ENCODE data around the gene MAMLD1. TPM values are rescaled to one million over a fixed set of nuclear protein-coding genes. Genes with fewer than 3 reads are reported as not detected.

The MAMLD1 gene
- polyA plus RNA-seq, 1 experiment = 3.7 TPM

DNA sequence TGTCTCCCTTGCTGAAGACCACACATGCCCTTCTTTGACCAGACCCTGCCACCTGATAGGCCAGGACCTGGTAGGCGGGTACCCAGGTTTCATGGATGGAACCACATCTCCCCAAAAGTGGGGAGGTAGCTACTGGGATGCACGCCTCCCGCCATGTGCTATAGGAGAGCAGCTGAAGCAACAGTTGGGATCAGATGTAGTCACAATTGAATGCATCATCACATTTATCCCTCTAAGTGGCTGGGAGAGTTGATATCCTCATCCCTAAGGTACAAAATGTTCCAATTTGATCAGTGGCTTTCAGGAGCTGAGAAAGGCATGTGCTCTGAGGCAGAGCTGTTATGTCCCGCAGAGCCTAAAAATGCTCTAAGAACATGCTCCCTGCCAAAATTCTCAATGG is 151.3 kb downstream of the MAMLD1 start:
- ChIA-PET CTCF (no interaction called here), POLR2A (no interaction called here)
- Histone ChIP-seq H3K9me3 (ENCODE audit: control insufficient read depth, insufficient read depth, low read length) (no peaks in the 10 kb centered on the region), H3K27me3 (ENCODE audit: control insufficient read depth, insufficient read depth, low read length) (no peaks in the 10 kb centered on the region), H3K27ac (ENCODE audit: low read depth, low read length) (no peak overlapping the region), H3K4me3 (ENCODE audit: low read depth, low read length) (no peak overlapping the region)
- TF ChIP-seq CTCF (IDR thresholded peaks at IDR 0.05; ENCODE audit: low read depth, low read length) = no peak
- no peak for DNase-seq (ENCODE audit: low read depth, low spot score)

GRCh38 chrX:150515801-150516200 is 152.7 kb downstream of the MAMLD1 start:
- Histone ChIP-seq H3K27me3 (ENCODE audit: control insufficient read depth, insufficient read depth, low read length) (no peaks in the 10 kb centered on the region), H3K27ac (ENCODE audit: low read depth, low read length) (no peak overlapping the region), H3K9me3 (ENCODE audit: control insufficient read depth, insufficient read depth, low read length) (no peaks in the 10 kb centered on the region), H3K4me3 (ENCODE audit: low read depth, low read length) (no peak overlapping the region)
- ChIA-PET CTCF (interaction anchor here (1.0 kb wide), 1 partner anchor 30 kb away, joined by 4 read pairs; no protein-coding TSS in a partner anchor), POLR2A (no interaction called here)
- DNase-seq (ENCODE audit: low read depth, low spot score) = no peak
- TF ChIP-seq CTCF (IDR thresholded peaks at IDR 0.05; ENCODE audit: low read depth, low read length) = no peak

GRCh38 chrX:150517303-150517910 is 154.3 kb downstream of the MAMLD1 start:
- Histone ChIP-seq H3K9me3 (ENCODE audit: control insufficient read depth, insufficient read depth, low read length) (no peaks in the 10 kb centered on the region), H3K4me3 (ENCODE audit: low read depth, low read length) (no peak overlapping the region), H3K27ac (ENCODE audit: low read depth, low read length) (peak overlapping the region; percentile 70), H3K27me3 (ENCODE audit: control insufficient read depth, insufficient read depth, low read length) (no peaks in the 10 kb centered on the region)
- CTCF ChIA-PET = interaction anchor here (0.5 kb wide), 1 partner anchor 72 kb away, joined by 3 read pairs; no protein-coding TSS in a partner anchor
- POLR2A ChIA-PET = no interaction called here
- TF ChIP-seq CTCF (IDR thresholded peaks at IDR 0.05; ENCODE audit: low read depth, low read length) = no peak
- DNase-seq (ENCODE audit: low read depth, low spot score) = peak; percentile 57

- TF ChIP-seq CTCF (IDR thresholded peaks at IDR 0.05; ENCODE audit: low read depth, low read length) = no peak
- no peak for DNase-seq (ENCODE audit: low read depth, low spot score)
- ChIA-PET CTCF (no interaction called here), POLR2A (no interaction called here)
- no peak overlapping the region for H3K27ac ChIP-seq (ENCODE audit: low read depth, low read length)
- no peaks in the 10 kb centered on the region for H3K9me3 ChIP-seq (ENCODE audit: control insufficient read depth, insufficient read depth, low read length)
- no peaks in the 10 kb centered on the region for H3K27me3 ChIP-seq (ENCODE audit: control insufficient read depth, insufficient read depth, low read length)
- no peak overlapping the region for H3K4me3 ChIP-seq (ENCODE audit: low read depth, low read length)
These were observed 159.4 kb downstream of the MAMLD1 start for GRCh38 chrX:150522494-150522893.

GRCh38 chrX:150525061-150525919 is 162.2 kb downstream of the MAMLD1 start:
- TF ChIP-seq CTCF (IDR thresholded peaks at IDR 0.05; ENCODE audit: low read depth, low read length) = no peak
- Histone ChIP-seq H3K27me3 (ENCODE audit: control insufficient read depth, insufficient read depth, low read length) (no peaks in the 10 kb centered on the region), H3K9me3 (ENCODE audit: control insufficient read depth, insufficient read depth, low read length) (no peaks in the 10 kb centered on the region), H3K27ac (ENCODE audit: low read depth, low read length) (no peak overlapping the region), H3K4me3 (ENCODE audit: low read depth, low read length) (no peak overlapping the region)
- ChIA-PET POLR2A (no interaction called here), CTCF (no interaction called here)
- DNase-seq (ENCODE audit: low read depth, low spot score) = no peak
